GM12873 (cell line): ENCODE data around the gene GNAI3.

Experiments
- TF ChIP-seq, protein P1 (sequence below): IDR thresholded peaks from 2 replicates; pipeline ENCODE4 v1.5.1; 2012; ENCODE audit warnings: low read depth, mild to moderate bottlenecking, moderate library complexity, low read length, control low read depth; ENCODE audit not compliant: insufficient read depth; ENCODE audit errors: missing control alignments

GNAI3 gene

DNA sequence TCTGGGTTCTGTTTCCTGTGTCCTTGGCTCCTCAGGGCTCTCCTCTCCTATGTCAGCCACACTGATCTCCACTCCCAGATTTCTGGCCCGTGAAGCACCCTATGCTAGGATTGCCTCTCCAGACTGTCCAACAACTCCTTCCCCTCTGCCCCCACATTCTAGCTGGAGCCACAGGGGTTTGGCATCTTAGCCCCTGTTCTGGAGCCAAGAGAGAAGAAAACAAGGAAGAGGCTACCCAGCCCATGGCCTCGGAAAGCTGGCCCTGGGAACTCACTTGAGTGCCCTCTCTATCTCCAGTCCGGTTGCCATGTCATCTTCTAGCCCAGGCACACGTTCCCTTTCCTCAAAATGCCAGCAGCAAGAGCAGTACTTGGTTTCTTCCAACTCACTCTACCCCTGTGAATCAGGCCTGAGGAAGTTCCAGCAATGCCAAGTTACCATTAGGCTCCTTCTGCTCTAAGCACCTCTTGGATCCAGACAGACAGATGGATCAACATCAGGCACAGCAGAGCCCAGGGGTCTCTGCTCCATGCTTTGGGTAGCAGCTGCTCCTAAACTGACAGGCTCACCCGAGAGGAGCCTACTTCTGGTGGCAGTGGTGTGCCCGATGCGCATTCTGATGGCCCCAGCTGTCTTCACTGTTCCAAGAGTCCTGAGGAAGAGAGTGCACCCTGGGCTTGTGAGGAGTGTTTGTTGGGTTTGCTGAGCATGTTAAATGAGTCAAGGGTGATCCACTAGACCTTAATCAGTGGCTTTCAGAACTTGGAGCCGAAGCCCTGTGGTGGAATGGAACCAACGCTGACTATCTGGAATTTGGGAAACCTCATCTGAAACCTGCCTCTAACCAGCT, 20.3 kb upstream of the GNAI3 start:
- TF ChIP-seq, protein P1, sequence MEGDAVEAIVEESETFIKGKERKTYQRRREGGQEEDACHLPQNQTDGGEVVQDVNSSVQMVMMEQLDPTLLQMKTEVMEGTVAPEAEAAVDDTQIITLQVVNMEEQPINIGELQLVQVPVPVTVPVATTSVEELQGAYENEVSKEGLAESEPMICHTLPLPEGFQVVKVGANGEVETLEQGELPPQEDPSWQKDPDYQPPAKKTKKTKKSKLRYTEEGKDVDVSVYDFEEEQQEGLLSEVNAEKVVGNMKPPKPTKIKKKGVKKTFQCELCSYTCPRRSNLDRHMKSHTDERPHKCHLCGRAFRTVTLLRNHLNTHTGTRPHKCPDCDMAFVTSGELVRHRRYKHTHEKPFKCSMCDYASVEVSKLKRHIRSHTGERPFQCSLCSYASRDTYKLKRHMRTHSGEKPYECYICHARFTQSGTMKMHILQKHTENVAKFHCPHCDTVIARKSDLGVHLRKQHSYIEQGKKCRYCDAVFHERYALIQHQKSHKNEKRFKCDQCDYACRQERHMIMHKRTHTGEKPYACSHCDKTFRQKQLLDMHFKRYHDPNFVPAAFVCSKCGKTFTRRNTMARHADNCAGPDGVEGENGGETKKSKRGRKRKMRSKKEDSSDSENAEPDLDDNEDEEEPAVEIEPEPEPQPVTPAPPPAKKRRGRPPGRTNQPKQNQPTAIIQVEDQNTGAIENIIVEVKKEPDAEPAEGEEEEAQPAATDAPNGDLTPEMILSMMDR, result no peak

DNA sequence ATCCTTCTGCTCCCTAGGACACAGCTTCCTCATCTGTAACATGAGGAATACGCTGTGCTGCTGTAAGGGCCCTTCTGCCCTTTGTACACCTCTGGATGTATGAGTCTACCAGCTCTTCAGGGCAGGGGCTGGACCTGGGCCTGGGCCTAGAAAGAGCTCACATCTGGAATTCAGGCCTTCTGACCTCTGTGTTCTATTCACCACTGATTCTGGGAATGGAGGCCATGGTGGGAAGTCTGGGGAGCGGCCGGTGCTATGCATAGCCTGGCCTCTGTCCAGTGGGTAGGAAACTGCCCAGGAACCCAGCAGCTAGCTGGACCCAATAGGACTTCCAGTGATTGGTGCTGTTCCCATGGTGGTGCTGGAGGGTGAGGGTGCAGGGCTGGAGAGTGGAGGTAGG, 19.7 kb upstream of the GNAI3 start:
- TF ChIP-seq, protein P1, result no peak

DNA sequence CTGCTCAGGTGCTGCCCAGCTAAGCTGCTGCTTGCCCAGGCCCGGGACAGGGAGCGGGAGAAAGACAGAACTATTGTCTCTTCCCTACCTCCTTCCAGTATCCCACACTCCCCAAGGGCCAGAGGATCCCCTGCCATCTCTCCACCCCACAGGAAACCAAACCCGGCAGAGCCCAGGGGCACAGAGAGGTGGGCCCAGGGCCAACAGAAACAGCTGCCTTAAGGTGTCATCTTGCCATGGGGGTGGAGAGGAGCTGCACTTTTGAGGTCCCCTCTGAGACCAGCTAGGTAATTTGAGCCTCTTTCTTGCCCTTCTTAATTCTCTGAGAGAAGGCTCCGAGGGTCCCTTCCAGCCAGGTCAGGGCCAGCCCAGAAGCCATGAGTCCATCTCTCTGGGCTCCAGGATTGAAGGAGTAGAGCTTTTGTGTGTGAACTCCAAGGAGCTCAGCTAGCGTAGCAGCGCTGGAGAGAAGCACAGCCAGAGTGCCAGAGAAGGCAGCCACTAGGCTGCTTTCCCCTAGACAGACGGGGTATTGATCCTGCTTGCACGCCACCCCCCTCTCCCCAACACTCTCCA, 18.4 kb upstream of the GNAI3 start:
- TF ChIP-seq, protein P1, result no peak

DNA sequence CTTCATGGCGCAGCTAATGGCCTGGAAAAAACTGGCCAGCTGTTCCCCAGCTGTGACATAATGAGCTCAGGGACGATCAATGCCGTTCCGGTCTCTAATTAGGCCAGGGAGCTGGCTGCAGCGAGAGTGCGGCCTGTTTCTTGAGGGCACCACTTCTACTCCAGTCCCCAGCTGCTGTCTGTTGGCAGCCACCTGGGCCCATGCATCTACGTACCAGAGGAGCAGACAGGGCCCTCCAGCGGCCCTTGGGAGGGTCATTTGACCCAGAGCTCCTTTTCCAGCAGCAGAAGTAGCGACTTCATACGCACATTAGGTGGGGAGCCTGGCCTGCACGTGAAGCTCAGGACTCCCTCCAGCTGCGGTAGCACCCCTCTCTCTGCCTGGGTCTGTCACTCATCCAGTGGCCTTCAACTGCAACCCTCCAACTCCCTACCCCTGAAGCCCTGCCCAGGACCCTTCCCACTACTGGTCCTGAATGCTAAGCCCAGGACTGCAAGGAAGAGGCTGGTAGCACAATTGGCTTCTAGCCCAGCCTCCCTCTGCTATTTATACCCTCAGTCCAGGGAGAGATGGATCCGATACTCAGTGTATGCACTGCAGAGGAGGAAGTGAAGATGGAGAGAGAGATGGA, 17.8 kb upstream of the GNAI3 start:
- TF ChIP-seq, protein P1, result no peak

DNA sequence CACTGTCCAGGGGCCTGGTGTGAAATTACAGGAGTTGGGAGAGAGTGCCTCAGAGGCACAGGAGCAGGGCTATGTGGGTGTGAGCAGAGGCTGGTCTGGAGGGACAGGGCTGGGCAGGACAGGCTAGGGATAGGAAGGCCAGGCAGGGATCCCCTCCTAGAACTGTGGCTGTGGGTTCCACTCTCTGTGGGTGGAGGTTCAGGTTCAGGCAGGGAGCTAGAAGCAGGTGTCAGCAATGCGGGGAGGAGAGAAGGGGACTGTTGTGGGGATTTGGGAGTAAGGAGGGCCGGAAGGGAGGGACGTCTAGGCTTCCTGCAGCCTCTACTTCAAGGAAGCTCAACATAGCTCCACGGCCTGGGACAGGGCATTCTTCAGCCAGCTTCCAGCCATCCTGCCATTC, 17.0 kb upstream of the GNAI3 start:
- TF ChIP-seq, protein P1, result no peak

DNA sequence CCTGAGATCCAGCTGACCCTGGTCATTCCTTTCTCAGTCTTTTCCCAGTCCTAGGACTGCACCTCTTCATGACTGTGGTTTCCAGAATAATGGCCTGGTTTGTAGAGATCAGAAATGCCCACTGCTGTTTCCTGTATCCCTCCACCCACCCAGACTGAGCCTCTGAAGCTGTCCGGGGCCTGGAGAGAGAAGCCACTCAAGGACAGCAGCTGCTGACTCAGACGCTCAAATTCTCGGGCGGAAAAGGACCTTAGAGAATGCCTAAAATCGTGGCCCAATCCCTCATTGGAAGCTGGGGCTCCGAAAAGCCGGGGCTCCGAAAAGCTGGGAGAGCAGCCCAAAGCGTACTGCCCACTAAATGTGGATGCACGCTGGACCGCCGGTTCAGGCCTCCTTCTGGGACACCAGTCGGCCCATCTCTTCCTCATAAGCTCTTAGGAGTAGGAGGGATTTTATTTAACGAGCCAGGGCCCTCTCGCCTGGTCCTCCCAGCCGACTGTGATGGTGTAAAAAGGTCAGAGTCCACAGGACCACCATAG, 16.5 kb upstream of the GNAI3 start:
- TF ChIP-seq, protein P1, result no peak
